GM12873 (cell line): Measurements from ENCODE around the gene CPNE4.

Experiments used
- CTCF ChIP-seq: IDR thresholded peaks from 2 replicates; pipeline ENCODE4 v1.5.1; 2012; ENCODE audit warnings: low read depth, mild to moderate bottlenecking, moderate library complexity, low read length, control low read depth; ENCODE audit not compliant: insufficient read depth; ENCODE audit errors: missing control alignments

CPNE4 gene

GRCh38 chr3:131983689-131984088 is 51.1 kb downstream of the CPNE4 start:
- TF ChIP-seq CTCF: no peak

- no peak for TF ChIP-seq CTCF
Observed at GRCh38 chr3:131981323-131981722, 53.5 kb downstream of the CPNE4 start.

- no peak for TF ChIP-seq CTCF
Observed at GRCh38 chr3:131976448-131976847, 58.4 kb downstream of the CPNE4 start.

GRCh38 chr3:131975047-131975446 is 59.8 kb downstream of the CPNE4 start:
- no peak for TF ChIP-seq CTCF

GRCh38 chr3:131973731-131974130 is 61.1 kb downstream of the CPNE4 start:
- TF ChIP-seq CTCF: no peak

GRCh38 chr3:131972550-131972949 is 62.3 kb downstream of the CPNE4 start:
- no peak for TF ChIP-seq CTCF

GRCh38 chr3:131972091-131972490 is 62.7 kb downstream of the CPNE4 start:
- no peak for TF ChIP-seq CTCF

GRCh38 chr3:131962982-131963381 is 71.8 kb downstream of the CPNE4 start:
- no peak for TF ChIP-seq CTCF
